ENCODE results near the gene PLIN1.

Gene PLIN1

DNA sequence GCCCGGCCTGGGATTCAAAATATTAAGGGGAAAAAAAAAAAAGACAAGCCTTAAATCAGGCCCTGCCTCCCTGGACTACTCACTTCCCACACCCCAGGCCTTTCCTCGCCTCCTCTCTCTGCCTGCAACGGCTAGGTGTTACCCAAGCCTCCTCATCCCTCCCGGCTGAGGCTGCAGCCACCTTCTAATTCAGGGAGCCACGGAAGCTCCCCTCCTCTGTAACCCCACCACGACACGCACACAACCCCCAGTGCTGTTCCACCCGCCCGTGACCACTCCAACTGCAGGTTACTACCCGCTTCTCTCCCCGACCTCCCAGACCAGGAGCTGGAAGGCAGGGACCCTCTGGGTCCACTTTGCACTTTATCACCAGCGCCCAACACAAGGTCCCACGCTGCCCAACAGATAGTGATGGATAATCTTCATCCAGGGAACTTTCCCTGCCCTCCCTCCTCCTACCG lies 24.8 kb downstream of the PLIN1 start:
- DNase-seq (ENCODE audit: low read depth in 2 of 2) = no peak

DNA sequence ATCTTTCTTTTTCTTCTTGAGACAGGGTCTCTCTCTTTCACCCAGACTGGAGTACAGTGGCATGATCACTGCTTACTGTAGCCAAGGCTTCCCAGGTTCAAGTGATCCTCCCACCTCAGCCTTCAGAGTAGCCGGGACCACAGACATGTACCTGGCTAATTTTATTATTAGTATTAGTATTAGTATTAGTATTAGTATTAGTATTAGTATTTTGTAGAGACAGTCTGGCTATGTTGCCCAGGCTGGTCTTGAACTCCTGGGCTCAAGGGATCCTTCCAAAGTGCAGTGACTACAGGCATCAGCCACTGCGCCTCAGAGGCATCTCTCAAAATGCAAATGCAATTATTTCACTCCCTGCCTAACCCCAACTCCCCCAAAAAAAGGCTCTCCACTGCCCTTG lies 25.6 kb downstream of the PLIN1 start:
- no peak for DNase-seq (ENCODE audit: low read depth in 2 of 2)

DNA sequence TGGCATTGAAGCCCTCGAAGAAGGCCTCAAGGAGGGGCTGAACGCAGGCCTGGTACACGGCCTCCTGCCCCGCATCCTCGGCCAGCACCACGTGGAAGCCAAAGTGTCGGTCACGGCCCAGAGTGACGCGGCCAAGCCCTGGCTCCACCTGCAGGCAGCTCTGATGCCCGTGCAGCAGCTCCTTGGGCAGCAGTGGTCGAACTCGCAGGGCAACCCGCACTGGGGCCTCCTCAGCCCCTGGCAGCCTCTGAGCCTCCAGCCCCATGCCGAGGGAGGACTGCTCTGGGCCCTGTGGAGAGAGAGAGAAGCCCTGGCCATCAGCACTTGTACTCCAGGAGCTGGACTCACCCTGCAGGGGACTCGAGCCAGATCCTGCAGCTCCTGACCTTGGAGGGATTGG lies 26.5 kb downstream of the PLIN1 start:
- DNase-seq (ENCODE audit: low read depth in 2 of 2) = no peak

DNA sequence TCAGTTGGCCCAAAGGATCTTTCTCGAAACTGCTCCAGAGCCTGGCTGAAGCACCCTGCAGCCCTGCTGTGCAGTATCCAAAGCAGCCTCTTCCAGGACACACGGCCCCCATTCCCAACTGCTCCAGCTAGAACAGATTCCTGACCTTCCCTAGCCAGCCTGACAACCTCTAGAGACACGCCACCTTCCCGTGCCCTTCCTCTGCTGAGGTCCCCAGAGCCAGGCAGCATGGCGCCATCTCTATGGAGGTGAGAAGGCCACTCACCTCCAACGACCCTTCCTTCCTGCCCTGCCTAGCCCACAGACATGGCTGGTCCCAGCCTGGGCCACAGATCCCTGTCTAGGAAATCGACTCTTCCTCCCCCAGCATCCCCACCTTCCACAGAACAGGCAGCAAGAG lies 27.0 kb downstream of the PLIN1 start:
- DNase-seq (ENCODE audit: low read depth in 2 of 2) = no peak

DNA sequence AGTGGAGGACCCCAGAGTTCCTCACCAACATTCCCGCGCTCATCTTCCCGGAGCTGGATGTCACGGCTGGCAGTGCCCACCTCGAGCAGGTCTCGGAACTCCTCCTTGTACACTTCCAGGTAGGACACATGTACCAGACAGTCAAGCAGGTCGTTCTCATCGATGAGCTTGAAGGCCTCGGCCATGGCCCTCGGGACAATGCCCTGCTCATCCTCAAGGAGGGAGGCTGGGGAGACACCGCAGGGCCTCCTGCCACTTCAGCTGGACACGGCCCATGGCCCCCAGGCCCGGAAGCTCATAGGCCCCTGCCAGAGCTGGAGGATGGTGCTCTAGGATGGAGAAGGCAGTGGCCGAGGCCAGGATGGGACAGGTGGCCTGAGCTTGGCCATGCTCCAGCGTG lies 29.5 kb downstream of the PLIN1 start:
- DNase-seq (ENCODE audit: low read depth in 2 of 2) = no peak

DNA sequence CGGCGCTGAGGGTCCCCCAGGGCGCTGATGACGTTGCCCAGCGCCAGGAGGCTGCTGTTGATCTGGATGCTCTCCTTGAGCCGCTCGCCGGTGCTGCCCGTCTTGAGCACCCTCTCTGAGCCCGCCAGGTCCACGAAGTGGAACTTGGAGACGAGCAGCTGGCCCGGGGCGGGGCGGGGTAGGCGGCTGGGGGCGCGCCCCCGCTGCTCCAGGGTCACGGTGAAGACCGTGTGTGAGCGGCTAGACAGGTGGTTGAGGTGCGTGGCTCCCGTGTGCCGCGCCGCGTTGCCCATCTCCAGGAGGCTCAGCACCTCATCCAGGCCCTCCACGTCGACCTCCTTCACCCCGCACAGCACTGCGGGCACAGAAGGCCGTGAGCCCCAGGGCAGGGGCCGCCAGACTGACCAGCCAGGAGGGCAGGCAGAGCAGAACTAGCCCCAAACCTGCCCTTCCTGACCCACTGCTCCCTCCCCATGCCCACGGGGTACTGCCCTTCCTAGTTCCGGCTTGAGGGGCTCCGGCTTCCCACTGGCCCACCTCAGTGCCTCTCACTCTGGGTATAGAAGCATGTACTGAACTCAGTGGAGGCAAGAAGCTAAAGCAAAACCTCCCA lies 30.0 kb downstream of the PLIN1 start:
- no peak for DNase-seq (ENCODE audit: low read depth in 2 of 2)

DNA sequence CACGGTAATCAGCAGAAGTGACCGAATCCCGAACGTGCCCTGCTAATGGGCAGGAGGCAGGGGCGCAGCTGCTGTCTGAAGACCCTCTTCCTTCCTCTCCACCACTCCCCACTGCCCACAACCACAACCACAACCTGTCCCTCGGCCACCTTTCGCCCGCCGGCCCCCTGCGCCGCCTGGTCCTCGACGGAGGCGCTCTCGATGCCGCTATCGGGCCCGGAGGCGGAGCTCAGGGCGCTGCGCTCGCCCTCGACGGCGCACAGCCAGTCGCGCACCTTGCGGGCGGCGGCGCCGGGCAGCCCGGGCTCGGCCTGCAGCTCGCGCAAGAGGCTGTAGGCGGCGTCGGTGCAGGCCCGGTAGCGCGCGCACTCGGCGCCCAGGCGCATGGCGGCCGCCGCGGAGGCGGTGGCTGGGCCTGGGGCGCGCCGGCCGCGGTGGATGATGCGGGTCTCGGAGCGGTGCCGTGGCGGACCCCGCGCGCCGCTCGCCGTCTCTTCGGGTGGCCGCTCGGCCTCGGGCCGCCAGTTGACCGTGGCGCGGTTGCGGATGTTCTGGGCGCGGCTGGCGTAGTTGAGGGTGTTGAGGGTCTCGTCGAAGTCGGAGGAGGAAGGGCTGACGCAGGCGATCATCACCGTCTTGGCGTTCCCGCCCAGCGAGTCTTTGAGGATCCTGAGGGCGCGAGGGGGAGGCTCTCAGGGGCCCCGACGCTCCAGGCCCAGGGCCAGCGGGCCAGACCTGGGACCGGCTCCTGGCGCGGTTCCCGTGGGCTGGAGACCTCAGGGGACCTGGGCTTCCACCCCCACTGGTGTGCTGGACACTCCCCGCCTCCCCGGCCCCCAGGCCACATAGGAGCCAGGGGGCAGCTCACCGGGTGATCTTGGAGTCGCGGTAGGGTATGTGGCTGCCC lies 30.8 kb downstream of the PLIN1 start:
- no peak for DNase-seq (ENCODE audit: low read depth in 2 of 2)

DNA sequence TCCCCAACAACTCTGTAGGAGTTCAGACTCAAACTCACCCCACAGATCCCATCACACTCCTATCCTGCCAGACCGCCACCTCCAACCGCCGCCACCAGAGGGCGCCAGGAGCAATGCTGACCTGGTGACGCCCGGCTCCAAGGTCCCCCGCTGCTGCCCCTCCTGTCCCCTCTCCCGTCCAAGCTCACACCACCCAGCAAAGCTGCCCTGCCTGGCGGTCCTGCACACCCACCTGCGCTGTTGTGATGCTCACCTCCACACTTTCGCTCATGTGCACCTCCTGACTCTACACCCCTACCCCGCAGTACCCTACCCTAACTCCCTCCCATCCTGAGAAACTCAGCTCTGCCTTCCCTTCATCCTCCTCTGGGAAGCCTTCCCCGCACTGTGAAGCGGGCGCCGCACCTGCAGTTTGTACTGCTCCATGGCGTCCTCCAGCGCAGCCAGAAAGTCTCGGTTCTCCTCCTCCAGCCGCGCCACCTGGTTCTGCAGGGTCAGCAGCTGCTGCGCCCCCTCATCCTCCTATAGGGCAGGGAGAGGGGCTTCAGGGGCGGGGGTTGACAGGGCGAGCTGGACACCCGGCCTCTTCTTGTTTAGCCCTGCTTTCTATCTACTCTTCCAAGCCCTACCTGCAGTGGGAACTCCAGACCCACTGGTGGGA lies 31.8 kb downstream of the PLIN1 start:
- peak; percentile 29 to 35 for DNase-seq (ENCODE audit: low read depth in 2 of 2)

DNA sequence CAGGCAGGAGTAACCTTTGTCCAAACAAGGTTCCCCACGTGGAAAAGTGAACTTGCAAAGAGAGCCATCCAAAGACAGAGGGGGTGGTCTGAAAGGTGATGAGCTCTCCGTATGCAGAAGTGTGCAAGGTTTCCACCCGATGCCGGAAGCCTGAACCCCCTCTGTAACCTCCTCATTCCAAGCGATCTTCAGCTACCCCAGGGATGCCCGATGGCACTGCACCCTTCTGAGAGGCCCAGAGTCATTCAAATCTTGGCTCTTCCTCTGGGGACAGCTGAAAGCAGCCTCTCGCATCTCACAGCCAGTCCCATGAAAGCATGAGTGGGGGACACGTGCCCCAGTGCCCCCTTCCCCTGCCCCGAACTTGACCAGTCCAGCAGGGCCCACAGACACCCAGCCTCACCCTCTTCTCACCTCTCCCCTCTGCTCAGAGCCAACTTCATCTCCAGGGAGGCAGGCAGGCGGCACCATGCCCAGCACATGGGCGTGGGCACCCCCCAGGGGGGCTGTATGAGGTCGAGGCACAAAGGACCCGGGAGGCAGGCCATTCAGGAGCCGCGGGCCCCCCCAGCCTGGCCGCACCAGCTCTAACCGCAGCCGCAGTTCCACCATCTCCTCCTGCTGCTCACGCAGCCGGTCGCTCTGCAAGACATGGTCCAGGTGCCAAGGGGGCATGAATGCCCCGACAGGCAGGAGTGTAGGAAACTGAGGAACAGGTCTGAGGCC lies 32.6 kb downstream of the PLIN1 start:
- DNase-seq (ENCODE audit: low read depth in 2 of 2) = no peak

DNA sequence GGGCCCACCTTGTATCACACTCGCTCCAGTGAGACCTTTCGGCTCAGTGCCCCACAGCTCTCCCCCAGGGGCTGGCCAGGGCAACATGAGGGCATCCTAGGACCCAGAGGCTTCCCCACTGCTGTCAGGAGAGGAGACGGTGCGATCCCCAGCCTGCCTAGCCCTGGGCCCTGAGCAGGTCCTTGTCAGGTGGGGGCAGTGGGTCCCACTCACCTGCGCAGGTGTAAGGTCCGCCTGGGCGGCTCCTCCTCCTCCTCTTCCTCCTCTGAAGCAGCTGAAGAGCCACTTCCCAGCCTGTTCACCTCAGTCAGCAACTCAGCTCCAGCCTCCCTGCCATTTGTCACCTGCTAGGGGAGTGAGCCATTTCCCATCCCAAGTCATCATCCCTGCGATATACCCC lies 33.5 kb downstream of the PLIN1 start:
- no peak for DNase-seq (ENCODE audit: low read depth in 2 of 2)

DNA sequence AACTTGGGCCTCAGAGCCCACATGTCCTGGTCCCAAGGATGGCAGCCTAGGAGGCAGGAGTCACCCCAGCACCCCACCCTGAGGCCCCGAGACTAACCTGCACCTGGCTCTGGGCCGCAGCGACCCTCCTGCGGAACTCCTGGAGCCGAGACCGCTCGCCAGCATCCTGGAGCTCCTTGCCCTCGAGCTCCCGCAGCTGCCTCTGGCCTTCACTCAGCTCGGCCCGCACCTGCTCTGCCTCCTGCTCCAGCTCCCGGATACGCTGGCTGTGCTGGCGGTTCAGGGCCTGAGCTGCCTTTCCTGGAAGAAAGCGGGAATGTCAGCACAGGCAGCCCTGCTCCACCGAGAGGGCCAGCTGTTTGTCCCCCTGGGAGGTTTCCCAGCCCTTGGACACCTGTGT lies 37.1 kb downstream of the PLIN1 start:
- no peak for DNase-seq (ENCODE audit: low read depth in 2 of 2)

DNA sequence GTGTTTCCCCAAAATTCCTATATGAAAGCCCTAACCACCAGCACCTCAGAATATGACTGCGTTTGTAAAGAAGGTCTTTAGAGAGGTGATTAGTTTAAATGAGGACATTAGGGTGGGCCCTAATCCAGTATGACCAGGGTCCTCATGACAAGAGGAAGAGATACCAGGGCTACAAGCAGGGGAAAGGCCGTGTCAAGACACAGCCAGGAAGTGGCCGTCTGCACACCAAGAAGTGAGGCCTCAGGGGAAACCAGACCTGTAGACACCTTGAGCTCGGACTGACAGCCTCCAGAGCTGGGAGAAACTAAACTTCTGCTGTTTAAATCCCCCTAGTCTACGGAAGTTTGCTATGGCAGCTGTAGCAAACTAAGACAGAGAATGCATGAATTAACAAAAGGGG lies 38.1 kb downstream of the PLIN1 start:
- no peak for DNase-seq (ENCODE audit: low read depth in 2 of 2)

DNA sequence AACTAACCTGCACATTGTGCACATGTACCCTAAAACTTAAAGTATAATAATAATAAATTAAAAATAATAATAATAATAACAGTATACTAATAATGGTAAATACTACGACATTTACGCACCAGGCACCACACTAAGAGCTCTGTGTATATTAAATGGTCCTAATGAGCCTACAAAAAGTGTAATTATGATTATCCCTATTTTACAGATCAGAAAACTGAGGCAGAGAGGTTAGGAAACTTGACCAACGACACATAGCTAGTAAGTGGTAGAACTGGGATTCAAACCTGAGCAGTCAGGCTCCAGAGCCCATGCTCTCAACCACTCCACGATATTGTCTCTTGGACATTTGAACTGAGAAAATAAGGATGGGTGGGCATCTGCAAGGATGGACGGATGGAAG lies 38.9 kb downstream of the PLIN1 start:
- DNase-seq (ENCODE audit: low read depth in 2 of 2) = no peak

DNA sequence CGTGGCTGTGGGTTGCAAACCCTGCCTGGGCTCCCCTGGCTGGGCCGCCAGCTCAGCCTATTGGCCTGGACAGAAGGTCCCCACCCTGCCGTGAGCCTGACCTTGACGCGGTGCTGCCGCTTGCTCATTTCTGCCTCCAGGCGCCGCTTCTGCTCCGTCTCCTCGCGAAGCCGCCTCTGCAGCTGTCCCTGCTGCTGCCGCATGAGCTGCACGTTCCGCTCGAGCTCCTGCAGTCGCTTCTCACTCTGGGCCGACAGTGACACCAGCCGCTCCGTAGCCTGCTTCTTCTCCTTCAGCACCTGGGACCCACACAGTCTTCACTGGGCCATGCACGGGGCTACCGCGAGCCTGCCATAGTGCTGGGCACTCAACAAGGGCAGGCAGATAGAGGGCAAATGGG lies 45.6 kb downstream of the PLIN1 start:
- no peak for DNase-seq (ENCODE audit: low read depth in 2 of 2)

DNA sequence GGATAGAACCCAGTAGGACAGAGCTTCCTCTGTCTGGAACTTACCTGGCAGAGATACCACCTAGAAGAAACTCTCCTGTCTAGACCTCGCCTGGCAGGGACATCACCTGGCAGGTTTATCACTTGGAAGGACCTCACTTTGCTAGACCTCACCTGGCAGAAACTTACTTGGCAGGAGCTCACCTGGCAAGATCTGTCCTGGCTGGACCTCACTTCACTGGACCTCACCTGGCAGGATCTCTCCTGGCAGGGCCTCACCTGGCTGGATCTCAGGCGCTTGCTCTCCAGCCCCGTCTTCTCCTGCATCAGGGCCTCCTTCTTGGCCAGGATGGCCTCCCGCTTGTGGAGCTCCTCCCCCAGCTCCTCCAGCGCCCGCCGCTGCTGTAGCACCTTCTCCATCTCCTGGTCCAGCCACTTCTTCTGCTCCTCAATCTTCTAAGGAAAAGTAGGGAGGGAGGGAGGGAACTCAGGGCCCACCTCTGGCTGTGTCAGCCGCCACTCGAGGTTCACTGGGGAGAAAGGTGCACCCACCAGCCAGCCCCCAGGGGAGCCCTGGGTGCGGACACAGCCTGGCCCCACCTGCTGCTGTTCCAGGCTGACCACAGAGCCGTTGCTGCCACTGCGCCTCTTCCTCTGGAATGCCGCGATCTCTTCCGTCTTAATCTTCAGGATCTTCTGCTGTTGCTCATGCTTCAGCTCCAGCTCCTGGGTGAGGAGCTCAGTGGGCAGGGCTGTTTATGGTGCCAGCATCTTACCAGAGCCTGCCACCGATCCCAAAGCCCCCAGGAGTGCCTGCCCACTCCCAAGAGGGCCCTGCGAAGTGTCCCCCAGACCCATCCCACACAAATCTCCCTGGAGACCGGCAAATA lies 46.4 kb downstream of the PLIN1 start:
- no peak for DNase-seq (ENCODE audit: low read depth in 2 of 2)

DNA sequence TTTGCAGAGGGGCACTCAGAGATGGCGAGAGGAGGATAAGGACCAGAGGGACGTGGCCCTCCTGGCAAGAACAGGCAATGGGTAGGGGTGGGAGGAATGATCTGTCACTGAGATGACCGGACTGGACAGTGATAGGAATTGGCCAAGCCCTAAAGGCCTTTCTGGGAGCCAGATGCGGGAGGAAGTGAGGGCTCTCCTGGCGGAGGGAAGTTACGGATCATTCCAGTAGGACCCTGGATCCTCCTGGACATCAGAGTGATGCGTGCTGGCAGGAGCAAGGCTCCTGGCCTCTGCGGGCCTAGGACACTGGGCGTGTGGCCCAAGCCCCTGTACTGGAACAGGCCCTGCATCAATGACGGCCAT lies 47.3 kb downstream of the PLIN1 start:
- no peak for DNase-seq (ENCODE audit: low read depth in 2 of 2)

DNA sequence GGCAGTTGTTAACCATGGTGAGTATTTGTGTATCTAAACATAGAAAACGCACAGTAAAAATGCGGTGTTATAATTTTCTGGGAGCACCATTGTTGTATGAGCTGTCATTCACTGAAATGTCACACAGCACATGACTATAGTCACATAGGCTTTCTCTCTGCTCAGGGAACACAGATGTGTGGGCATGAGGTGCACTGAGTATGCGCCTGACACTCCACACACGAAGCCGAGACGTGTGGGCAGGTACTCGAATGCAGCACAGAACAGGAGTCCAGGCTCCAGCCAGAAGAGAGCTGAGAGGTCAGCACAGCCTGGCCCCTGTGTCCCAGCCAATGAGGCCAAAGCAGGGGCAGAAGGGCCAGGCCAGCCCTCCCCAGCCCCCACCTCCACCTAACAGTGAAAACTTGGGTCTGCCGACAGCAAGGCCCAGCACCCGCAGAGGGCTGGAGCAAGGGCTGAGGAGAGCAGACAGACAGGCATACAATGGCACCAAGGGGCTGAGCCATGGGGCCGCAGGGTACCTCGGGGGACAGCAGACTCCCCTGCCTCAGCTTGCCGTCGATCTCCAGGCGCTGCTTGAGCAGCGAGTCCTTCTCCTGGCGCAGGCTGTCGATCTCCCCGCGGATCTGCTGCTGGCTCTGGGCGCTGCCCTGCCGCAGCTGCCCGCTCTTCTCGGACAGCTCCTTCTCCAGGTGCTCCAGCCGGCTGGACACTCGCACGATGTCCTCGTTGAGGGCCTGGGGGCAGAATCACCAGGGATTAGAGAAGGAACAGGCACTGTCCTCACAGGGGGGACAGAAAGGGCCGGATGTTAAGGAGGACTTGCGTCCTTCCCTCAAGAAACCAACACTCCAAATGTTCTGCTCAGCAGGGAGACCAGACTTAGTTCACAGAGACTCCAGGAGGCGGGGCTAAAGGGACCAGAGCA lies 47.9 kb downstream of the PLIN1 start:
- DNase-seq (ENCODE audit: low read depth in 2 of 2) = no peak

DNA sequence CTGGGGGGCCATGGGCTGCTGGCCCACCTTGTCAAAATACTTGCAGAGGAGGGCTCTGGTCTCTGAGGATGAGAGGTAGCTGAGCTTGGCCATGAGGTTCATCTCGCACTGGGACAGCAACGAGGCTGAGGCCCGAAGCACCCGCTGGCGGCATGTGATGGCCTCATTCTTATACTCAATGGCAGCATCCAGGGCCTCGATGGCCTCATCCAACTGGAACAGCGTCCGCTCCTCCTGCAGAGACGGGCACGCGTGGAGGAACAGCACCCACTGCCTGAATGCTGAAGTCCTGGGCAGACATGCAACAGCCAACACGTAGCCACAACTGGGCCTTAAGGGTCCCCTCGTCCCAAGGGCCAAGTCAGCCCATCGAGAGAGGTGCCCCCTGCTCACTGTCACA lies 48.9 kb downstream of the PLIN1 start:
- no peak for DNase-seq (ENCODE audit: low read depth in 2 of 2)

DNA sequence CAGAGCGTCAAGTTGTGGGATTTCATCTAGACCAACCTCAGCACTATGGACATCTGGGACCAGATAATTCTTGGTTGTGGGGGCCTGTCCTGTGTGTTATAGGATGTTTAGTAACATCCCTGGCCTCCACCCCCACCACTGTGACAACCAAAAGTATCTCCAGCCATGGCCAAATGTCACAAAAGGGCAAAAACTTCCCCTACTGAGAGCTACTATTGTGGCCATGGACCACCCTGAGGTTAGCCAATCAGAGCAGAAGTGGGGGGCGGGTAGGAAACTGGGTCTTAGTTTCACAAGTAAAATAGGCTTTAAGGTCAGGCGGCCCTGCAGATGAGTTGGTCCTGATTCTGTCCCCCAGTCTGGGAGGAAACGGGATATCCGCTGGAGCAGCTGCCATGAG lies 49.3 kb downstream of the PLIN1 start:
- DNase-seq (ENCODE audit: low read depth in 2 of 2) = no peak
